Measurements from ENCODE around the gene MOSPD3. TPM values are rescaled to one million over a fixed set of nuclear protein-coding genes. Genes with fewer than 3 reads are reported as not detected.
A peak's percentile ranks its signal among the peaks of the same experiment; 100 is the strongest.

Gene MOSPD3
- total RNA-seq, 1 experiment from 2014 or later, result 18.5 TPM

DNA sequence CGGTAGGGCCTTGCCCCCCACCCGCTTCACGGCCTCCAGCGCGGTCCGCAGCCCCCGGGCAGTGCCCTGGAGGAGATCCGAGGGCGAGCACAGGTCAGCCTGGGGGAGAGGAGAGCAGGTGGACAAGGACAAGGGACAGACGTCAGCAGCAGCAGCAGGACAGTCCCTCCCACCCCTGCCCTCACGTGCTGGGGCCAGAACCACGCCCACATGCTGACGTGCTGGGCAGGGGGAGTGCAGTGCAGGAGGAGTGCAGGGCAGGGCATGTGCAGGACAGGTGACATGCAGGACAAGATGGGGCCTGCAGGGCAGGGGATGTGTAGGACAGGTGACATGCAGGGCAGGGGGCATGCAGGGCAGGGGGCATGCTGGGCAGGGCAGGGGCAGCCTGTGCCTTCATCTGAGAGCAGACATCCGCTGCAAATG lies 37.1 kb upstream of the MOSPD3 start:
- no peak for DNase-seq (ENCODE audit: low spot score)

DNA sequence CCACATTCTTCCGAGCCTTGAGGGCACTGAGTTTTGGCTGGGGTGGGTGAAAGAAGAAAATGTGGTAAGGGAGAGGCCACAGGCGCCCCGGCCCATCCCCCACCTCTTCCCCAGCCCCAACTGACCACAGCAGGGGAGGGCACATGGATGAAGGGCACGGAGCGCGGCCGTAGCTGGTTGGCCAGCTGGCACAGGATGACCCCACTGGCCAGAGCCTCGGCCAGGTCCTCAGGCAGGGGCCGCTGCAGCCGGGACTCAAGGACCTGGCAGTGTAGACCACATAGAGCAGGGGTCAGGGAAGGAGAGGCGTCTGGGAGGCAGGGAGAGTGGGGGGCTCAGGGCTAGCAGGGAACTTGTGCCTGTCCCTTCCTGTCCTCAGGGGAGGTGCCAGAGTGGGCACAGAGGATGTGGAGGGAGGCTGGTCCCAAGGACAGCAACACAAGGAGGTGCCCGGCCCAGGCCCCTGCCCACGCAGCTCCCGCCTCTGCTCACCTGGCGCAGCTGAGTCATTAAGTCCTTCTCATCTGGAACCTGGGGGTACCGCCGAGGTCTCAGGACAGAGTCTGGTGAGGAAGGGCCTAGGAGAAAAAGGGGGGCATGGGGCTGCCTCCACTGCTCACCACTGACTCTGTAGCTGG lies 36.5 kb upstream of the MOSPD3 start:
- DNase-seq (ENCODE audit: low spot score), result no peak

DNA sequence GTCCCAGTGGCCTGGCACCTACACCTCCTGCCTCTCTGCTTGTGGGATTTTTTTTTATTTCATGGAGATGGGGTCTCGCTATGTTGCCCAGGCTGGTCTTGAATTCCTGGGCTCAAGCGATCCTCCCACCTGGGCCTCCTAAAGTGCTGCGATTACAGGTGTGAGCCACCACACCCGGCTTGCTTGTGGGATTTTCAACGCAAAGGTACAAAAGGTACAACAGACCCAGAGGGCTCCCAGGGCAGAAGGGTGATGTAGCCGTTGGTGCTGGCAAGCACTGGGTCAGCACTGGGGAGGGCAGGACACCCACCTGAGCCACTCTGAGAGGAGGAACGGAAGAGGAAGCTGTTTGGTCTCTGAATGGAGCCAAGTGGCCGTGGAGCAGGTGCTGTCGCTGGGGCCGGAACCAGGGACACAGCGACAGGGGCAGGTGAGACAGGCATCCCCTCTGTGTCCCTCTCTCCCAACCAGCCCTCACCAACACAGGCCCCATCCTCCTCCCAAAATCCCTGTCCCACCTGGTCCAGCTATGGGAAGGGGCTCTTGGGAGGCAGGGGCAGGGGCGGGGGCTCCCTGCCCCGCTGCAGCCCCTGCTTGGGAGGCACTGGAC lies 35.9 kb upstream of the MOSPD3 start:
- DNase-seq (ENCODE audit: low spot score), result no peak

DNA sequence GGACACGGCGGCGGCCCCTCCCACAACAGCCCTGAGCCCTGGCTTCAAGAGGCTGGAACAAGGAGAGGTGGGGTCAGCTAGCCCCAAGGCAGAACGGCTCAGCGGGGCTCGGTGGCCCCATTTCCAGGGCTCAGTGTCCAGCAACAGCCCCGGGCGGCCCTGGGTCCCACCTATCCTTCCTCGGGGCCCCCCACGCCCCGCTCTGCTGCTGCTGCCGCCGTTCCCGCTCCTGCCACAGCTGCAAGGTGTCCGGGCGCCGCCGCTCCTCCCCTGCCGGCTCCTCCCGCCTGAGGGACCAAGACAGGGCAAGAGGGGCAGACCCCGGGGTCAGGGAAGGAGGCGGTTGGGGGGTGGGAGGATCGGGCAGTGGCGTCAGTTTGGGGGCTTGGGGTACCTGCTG lies 35.2 kb upstream of the MOSPD3 start:
- no peak for DNase-seq (ENCODE audit: low spot score)

DNA sequence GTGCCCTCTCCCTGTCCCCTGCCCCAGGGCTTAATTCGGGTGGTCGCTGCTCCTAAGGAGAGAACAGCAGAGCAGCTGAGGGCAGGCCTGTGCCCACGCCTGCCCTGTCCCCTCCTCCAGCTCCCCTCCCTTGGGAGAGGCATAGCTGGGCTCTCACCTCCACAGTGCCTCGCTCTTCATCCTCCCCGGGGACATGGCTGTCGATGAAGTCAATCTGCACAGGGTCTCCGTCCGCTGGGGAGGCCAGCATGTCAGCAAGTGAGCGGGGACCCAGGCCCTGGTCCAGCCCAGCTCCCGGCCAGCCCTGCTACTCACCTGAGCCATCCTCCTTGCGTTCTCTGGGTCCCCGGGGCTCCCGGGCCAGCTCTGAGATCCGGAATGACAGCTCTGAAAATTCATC lies 34.8 kb upstream of the MOSPD3 start:
- no peak for DNase-seq (ENCODE audit: low spot score)

DNA sequence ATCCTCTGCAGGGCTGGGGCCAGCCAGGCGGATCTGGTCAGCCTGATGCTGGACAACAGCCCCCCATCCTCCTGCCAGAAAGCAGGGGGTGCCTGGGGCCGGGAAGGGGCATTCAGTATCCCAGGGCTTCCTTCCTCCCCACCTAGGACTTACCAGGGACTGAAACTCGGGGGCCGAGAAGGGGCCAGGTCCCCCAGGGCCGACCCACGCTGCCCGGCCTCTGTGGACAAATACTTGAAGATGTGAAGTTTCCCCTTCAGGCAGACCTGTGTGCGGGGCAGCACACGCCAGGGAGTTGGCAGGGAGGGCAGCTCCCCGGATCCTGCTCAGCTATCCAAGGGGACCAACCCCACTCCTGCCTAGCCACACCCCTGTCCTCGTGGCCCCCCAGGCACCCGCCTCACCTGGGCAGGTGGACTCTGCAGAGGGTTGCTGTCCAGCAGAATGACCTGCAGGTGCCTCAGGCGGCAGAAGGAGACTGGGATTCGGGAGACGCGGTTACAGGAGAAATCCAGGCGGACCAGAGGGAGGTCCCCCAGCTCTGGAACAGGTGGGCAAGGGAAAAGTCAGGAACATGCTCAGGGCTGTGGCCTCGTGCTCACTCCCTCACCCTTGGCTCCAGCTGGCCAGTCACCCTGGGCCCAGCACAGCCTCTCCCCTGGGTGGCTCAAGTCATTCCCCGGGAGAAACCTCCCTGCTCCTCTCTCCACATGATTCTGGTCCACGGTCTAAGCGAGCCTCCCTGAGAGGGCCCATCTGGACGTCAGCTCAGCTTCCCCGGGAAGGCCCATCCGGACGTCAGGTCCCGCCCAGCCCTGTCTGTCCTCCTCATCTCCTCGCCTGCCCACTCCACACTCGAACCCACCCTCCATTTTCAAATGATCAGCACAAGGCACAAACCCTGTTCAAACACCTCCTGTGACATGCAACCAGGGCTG lies 33.8 kb upstream of the MOSPD3 start:
- no peak for DNase-seq (ENCODE audit: low spot score)

DNA sequence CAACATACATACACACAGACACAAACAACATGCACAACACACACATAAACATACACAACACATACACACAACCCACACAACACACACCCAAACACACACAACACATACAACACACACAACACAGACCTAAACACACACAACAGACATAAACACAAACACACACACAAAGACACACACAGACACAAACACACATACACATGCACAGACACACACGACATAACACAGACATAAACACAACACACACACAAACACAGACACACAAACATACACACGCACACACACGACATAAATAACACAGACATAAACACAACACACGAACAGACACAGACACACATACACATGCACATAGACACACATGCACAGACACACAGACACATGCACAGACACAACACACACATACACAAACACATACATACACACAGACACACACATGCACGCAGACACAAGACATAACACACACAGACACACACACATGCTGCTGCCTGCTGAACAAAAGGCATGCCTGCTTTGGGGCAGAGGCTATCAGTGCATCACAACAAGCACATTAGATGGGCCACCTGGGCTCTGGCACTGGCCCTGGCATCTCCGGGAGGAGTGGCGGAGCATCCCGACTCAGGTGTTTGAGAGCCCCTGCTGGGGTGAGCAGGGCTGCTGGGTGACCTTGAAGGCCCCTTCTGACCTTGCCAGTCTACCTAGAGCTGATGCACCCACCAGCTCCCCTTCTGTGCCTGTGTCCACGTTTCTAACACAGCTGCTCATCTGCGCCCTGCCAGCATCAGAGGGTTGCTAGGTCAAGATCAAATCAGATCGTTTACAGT lies 31.7 kb upstream of the MOSPD3 start:
- no peak for DNase-seq (ENCODE audit: low spot score)

DNA sequence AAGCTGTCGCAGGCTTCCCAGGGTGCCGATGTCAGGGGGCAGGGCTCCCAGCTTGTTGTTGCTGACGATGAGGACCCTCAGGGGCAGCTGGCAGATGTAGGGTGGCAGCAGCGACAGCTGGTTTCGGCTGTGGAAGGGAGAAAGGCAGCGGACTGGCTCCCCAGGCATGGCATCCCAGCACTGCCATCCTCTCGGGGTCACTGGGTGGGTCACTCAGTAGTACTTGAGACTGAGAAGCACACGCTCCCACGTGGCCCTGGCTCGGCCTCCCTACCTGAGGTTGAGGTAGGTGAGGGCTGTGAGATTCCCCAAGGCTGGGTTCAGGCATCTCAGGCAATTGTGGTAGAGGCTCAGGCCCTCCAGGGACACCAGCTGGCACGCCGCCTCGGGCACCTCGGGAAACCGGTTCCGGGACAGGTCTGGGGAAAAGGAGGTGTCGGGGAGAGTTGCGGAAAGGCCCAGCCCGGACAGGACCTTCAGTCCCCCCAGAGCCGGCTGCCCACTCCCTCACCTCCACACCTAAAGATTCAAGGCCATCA lies 30.2 kb upstream of the MOSPD3 start:
- DNase-seq (ENCODE audit: low spot score), result no peak

DNA sequence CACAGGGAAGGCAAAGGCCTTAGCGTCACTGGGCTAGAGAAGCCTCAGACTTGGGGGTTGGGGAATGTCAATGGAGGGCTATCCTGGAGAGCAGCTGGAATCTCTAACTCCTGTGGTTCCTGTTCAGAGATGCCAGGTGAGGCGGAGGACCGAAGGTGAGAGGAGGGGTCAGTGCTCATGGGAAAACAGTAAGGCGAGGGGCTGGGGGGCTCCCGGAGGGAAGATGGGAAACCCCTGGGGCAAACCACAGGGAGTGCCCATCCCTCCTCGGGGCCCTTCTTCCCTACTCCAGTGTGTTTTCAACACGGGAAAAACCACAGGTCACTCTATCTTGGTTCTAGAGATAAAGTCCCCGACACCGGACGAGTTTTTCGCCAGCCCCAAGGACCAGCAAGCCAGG lies 29.7 kb upstream of the MOSPD3 start:
- no peak for DNase-seq (ENCODE audit: low spot score)

DNA sequence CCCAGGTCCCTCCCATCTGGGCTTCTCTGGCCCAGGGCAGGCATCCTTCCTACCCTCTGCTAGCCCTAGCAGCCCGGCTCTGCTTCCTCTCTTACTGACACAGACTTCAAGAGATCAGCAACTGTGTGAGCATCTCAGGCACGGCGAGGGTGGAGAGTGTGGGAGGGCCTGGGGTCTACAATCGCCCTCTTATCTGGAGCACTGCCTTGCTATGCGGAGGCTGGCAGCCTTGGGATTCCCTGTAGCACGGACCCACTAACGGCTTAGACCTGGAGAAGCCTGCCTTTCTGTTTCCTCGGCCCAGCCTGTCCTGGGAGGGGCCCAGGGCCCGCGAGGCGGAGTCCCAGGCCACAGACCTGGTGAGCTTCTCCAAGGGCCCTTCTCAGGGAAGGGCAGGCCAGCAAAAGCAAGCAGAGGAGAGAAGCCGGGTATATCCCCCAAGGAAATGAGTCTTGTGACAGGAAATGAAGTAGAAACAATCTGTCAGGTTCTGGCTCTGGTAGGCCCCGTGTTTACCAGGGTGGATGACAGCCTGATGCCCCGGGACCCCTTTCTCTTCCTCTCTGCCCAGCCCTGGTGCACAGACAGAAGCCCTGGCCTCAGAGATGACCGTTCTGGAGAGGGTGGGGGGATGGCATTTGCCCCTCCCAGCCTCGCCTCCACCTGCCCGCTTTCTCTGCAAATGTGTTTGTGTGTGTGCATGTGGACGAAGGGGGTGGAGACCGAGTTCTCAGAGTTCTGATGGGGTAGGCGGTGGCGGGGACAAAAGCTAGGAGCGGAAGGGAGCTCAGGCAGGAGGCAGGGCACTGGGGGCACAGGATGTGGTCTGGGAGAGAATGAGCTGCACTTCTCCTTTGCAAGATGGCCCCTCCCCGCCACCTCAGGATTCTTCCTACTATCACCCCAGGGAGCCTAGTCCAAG lies 28.9 kb upstream of the MOSPD3 start:
- no peak for DNase-seq (ENCODE audit: low spot score)

DNA sequence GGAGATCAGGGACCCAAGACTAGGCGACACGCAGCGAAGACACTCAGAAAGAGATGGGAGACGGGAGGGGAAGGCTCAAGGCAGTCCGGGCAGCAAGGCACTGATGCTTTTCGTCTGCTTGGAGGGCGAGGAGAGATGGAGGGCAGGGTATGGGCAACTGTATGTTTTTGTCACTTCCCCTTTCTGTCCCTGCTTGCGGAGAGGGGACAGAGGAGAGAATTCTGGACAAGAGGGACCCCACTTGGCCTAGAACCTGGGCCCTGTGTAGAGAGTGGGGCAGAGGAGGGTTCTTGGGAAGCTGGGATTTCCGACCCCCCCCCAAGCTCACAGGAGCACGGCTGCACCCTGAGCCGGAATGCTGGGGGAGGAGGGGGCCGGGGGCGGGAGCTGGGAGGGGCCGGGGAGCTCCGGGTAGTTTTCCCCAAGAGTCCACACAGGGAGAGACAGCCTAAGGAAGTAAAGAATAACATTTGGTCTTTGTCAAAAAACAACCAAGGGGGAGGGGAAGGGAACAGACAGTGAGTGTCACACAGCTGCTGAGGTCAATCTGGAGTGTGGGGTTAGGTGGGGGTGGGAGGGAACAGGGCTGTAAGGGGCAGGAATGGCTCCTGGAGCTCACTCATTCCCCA lies 28.2 kb upstream of the MOSPD3 start:
- DNase-seq (ENCODE audit: low spot score), result no peak

DNA sequence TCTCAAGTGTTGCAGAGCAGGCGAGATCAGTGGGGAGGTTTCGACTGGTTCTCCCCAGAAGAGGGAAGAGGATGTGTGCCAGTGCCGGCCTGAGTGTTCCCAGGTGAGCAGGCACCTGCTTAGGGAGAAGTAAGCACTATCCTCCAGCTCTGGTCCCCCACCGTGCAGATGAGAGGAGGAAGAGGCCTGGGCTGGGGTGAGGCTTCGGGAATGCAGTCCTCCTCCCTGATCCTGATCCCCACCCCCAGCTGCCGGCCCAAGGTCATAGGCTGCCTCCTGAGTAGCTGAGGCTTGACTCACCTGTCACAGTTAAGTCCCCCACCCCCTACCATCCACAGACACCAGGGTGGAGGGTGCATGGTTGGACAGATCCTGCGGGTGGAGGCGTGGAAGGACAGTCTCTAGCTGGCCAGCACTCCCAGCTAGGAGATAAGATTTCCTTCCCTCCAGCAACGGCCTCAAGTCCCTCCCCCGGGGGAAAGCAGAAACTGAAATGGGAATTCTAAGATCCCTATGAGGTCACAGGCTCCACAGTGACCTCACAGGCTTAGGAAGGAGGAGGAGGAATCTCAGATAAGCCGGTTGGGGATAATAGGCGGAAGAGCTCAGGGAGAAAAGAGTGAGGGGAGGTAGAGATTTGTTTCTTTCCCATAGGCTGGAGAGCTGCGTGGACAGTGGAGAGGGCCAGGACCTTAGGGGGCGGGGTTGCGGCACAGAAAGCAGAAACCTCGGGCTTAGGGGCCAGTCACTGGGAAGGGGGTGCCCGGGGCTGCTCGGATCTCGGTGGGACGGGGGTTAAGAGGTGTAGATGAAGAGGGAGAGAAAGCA lies 27.4 kb upstream of the MOSPD3 start:
- DNase-seq (ENCODE audit: low spot score), result no peak

DNA sequence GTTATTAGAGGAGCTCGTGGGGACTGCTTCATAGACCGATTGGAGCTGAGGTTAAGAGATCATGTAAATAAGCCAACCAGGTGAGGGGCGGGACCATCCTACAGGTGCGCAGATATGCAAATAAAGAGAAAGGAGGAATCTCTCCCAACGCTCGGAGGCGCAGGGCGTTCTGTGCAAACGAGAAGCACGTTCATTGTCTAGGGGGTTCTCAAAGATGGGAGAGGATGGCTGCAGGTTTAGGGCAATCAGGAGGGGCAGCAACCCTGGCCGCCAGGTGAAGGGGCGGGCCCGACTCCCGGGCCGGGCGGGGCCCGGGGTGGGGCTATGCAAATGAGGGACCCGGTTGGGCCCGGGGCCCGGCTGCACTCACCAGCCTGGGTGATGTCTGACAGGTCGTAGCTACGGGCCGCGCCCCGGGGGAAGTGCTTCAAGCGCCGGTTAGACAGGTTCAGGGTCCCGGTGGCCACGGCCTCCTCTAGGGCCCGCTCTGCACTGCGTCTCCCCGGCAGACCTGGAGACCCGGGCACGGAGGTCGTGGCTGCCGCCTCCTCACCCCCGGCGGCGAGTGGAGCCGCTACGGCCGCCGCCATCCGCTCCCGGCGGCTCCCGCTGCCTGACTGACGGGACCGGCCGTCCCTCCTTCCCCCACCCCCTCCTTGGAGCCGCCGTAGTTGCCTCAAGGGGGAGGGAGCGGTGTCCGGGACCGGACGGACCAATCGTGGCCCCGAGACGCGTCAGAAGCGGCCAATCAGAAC lies 26.7 kb upstream of the MOSPD3 start, which contains the start of gene LRCH4:
Gene LRCH4, minus strand, starts transcription at position 619 of the 755 bp plus-strand sequence. Its CDS starts 29 bp downstream, at position 590.
- no peak for DNase-seq (ENCODE audit: low spot score)

DNA sequence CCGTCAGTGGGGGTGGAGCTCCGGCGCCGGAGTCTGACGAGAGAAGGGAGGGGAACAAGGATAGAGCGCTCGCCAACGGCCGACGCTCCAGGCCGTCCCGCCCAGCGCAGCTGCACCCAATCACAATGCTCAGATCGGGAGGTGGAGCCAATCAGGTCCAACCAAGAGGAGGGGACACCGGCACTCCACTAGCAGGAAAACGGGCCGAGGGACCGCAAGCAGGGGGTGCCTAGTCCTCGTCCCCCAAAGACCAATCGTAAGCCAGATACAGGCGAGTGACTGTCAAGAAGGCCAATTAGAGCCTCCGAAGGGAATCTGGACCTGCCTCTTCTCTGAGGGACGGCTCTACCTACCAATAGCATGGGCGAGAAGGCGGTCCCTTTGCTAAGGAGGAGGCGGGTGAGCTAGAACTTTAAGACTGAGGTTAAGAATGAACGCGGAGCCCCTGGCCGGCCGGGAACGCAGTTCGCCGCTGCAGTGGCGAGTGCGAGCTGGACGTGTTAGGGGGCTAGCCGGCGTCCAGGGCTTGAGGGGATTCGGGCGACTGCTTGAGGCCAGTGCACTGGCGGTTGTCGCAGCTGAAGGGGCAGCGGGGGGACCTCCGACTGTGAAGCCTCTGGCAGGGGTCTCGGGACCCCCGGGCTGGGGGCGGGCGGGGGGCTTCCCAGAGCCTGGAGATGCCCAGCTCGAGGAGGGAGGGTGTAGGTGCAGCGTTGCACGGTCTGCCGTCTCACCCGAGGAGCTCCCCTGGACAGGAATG lies 25.9 kb upstream of the MOSPD3 start, which contains the start of gene FBXO24:
Gene FBXO24, plus strand, starts transcription at position 63 of the 760 bp plus-strand sequence. Its CDS starts 298 bp downstream, at position 361.
- DNase-seq (ENCODE audit: low spot score), result peak; percentile 100

DNA sequence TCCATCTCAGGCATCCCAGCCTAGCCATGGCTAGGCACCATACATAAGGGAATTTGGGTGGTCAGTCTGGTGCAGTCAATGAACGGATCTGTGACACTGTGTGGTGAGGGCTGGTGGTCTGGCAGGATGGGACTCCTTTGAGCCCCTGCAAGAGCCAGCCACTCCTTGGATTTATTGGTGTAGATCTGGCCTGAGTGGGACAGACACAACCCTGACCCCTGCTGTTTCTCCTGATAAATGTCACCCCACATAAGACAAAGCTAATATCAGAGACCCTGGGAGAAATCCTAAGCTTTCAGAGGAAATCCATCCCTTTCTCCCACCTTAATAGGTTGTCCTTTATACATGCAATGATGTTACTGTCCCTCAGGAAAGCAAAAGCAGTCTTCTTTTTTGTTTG lies 23.9 kb upstream of the MOSPD3 start:
- no peak for DNase-seq (ENCODE audit: low spot score)

DNA sequence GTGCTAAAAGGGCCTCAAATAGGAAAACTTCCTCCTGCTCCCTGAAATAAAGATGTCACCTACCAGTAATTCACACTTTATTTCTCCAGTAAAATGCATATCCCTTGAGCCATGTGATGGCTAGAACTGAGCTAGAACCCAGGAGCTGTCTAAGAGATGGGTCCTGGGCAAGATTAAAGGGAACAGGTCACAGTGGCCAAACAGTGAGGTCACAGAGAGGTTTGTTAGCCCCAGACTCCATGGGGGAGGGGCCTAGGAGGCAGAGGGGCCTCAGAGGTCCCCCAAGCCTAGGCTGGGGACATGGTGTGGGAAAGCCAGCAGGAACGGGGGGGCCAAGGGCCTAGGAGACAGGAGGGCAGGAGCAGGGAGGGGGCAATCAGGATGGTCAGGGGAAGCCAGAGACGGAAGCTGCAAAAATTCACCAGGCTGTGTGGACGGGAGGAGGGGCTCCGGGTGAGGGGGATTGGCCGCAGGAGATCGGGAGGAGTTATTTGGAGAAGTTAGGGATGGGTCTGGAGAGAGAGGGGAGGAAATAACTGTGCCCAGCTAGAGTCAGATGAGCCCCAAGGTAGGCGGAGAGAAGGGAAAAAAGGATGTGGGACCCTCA lies 22.9 kb upstream of the MOSPD3 start:
- DNase-seq (ENCODE audit: low spot score), result no peak

Data from H4 (cell line).